Upper lobe of right lung (tissue), 1 donor: ENCODE measurements around the gene DOCK1. TPM values are rescaled to one million over a fixed set of nuclear protein-coding genes. Genes with fewer than 3 reads are reported as not detected.

Source experiments
- ATAC-seq: fragments of 200-7000 bp; cut with Tn5 transposase; one replicate; pipeline ENCODE4 v1.9.1; 2020; ENCODE audit warnings: mild to moderate bottlenecking, moderate library complexity
- DNase-seq: peaks from one replicate; pipeline ENCODE4 v3.0.0-alpha.2; 2020
- H3K27ac ChIP-seq: fragments of 200-600 bp; one replicate; pipeline ENCODE4 v1.8.0; 2022
- H3K27me3 ChIP-seq: fragments of 200-600 bp; one replicate; pipeline ENCODE4 v1.8.0; 2022; ENCODE audit warnings: mild to moderate bottlenecking
- H3K36me3 ChIP-seq: fragments of 200-600 bp; one replicate; pipeline ENCODE4 v1.8.0; 2022
- H3K4me1 ChIP-seq: fragments of 200-600 bp; one replicate; pipeline ENCODE4 v1.8.0; 2022
- H3K4me3 ChIP-seq: fragments of 200-600 bp; one replicate; pipeline ENCODE4 v1.8.0; 2022; ENCODE audit warnings: mild to moderate bottlenecking
- H3K9me3 ChIP-seq: fragments of 200-600 bp; one replicate; pipeline ENCODE4 v1.8.0; 2022
- CTCF ChIP-seq: fragments of 200-600 bp; IDR thresholded peaks from one replicate; pipeline ENCODE4 v1.8.0; 2022; ENCODE audit warnings: antibody characterized with exemption
- intact Hi-C: fragments of 100-400 bp; cut with DNase I; formaldehyde crosslinking; loops from one replicate; pipeline ENCODE4 v1.11.0; 2022
- total RNA-seq: library from RNA; stranded (reverse); fragmentation: NEBNext Ultra II Directional; extraction: Animal tissue kit (Norgen Biotek cat#: 25700); gene quantifications from one replicate; pipeline ENCODE4 v1.2.1, GENCODE V29; 2021
- donor health status: DM: no; HTN: yes; CAD: no; lungs with severe emphysema.

Gene DOCK1
- total RNA-seq, 1 donor from 2014 or later: 46.4 TPM

GRCh38 chr10:127283017-127283416 is 377.8 kb downstream of the DOCK1 start:
- peaks cover 10% of the 10 kb centered on the region for H3K9me3 ChIP-seq
- H3K36me3 ChIP-seq: no peaks in the 10 kb centered on the region
- ATAC-seq (no peak), DNase-seq (no peak)
- H3K27me3 ChIP-seq: no peaks in the 10 kb centered on the region
- no peaks in the 10 kb centered on the region for H3K4me1 ChIP-seq
- no peak overlapping the region for H3K4me3 ChIP-seq
- TF ChIP-seq CTCF: no peak
- no peak overlapping the region for H3K27ac ChIP-seq
- intact Hi-C loops: no loop called here

- no peaks in the 10 kb centered on the region for H3K27me3 ChIP-seq
- DNase-seq: no peak
- H3K4me3 ChIP-seq: no peak overlapping the region
- H3K9me3 ChIP-seq: peaks cover 14% of the 10 kb centered on the region
- TF ChIP-seq CTCF: no peak
- H3K27ac ChIP-seq: no peak overlapping the region
- intact Hi-C loops: no loop called here
- H3K4me1 ChIP-seq: no peaks in the 10 kb centered on the region
- no peaks in the 10 kb centered on the region for H3K36me3 ChIP-seq
- ATAC-seq: no peak
Observed at GRCh38 chr10:127283576-127283975, 378.3 kb downstream of the DOCK1 start.

GRCh38 chr10:127290850-127291249 is 385.6 kb downstream of the DOCK1 start:
- peaks cover 14% of the 10 kb centered on the region for H3K9me3 ChIP-seq
- H3K27me3 ChIP-seq: no peaks in the 10 kb centered on the region
- H3K36me3 ChIP-seq: no peaks in the 10 kb centered on the region
- H3K4me1 ChIP-seq: no peaks in the 10 kb centered on the region
- H3K27ac ChIP-seq: no peak overlapping the region
- intact Hi-C loops: no loop called here
- no peak for TF ChIP-seq CTCF
- ATAC-seq (no peak), DNase-seq (no peak)
- H3K4me3 ChIP-seq: no peak overlapping the region

GRCh38 chr10:127291329-127291728 is 386.1 kb downstream of the DOCK1 start:
- ATAC-seq: no peak
- Histone ChIP-seq H3K27ac (no peak overlapping the region), H3K27me3 (no peaks in the 10 kb centered on the region), H3K4me1 (no peaks in the 10 kb centered on the region), H3K9me3 (peaks cover 14% of the 10 kb centered on the region), H3K4me3 (no peak overlapping the region), H3K36me3 (no peaks in the 10 kb centered on the region)
- TF ChIP-seq CTCF: no peak
- intact Hi-C loops: no loop called here
- DNase-seq: no peak

- Histone ChIP-seq H3K27me3 (no peaks in the 10 kb centered on the region), H3K9me3 (peaks cover 5% of the 10 kb centered on the region), H3K4me3 (no peak overlapping the region), H3K36me3 (no peaks in the 10 kb centered on the region), H3K4me1 (no peaks in the 10 kb centered on the region), H3K27ac (no peak overlapping the region)
- ATAC-seq (no peak), DNase-seq (no peak)
- TF ChIP-seq CTCF: no peak
- intact Hi-C loops: no loop called here
Observed at GRCh38 chr10:127292888-127293287, 387.7 kb downstream of the DOCK1 start.

GRCh38 chr10:127293640-127294039 is 388.4 kb downstream of the DOCK1 start:
- Histone ChIP-seq H3K4me1 (no peaks in the 10 kb centered on the region), H3K9me3 (no peaks in the 10 kb centered on the region), H3K4me3 (no peak overlapping the region), H3K27ac (no peak overlapping the region), H3K27me3 (no peaks in the 10 kb centered on the region), H3K36me3 (no peaks in the 10 kb centered on the region)
- intact Hi-C loops: no loop called here
- ATAC-seq (peak; percentile 42), DNase-seq (no peak)
- TF ChIP-seq CTCF: no peak
